DND-41 (cell line): ENCODE results near the gene UBE3A.

Experiments used
- ATAC-seq: fragments of 200-7000 bp; cut with Tn5 transposase; 3 replicates; pipeline ENCODE4 v1.9.1; 2021; ENCODE audit warnings: low read depth; ENCODE audit not compliant: insufficient read depth
- DNase-seq: peaks from one replicate; pipeline ENCODE4 v3.0.0-alpha.2; 2020
- H2AFZ ChIP-seq: 2 replicates; pipeline ENCODE4 v1.6.0; 2012; ENCODE audit warnings: low read depth, low read length
- H3K27ac ChIP-seq: 2 replicates; pipeline ENCODE4 v1.5.1; 2012; ENCODE audit warnings: low read length, inconsistent platforms
- H3K27me3 ChIP-seq: fragments of 200-600 bp; sonication (generic); 2 replicates; pipeline ENCODE4 v1.6.0; 2012; ENCODE audit warnings: low read length, mild to moderate bottlenecking, inconsistent platforms; ENCODE audit not compliant: insufficient read depth, poor library complexity
- H3K36me3 ChIP-seq: 2 replicates; pipeline ENCODE4 v1.5.1; 2012; ENCODE audit warnings: low read length, inconsistent platforms; ENCODE audit not compliant: insufficient read depth
- H3K4me1 ChIP-seq: 2 replicates; pipeline ENCODE4 v1.5.1; 2012; ENCODE audit warnings: mild to moderate bottlenecking, low read length; ENCODE audit not compliant: insufficient read depth
- H3K4me2 ChIP-seq: 2 replicates; pipeline ENCODE4 v1.6.0; 2012; ENCODE audit warnings: mild to moderate bottlenecking, moderate library complexity, low read length, inconsistent platforms; ENCODE audit not compliant: insufficient read depth
- H3K4me3 ChIP-seq, 2 experiments: fragments of 200-600 bp in 1 of 2; shearing (Covaris generic) in 1 of 2; 2 replicates each; pipeline ENCODE4 v1.5.1; 2012 to 2016; ENCODE audit warnings: inconsistent platforms in 2 of 2, low read length in 2 of 2, mild to moderate bottlenecking in 2 of 2, low read depth in 1 of 2, moderate library complexity in 1 of 2
- H3K79me2 ChIP-seq: 2 replicates; pipeline ENCODE4 v1.6.0; 2012; ENCODE audit warnings: low read length, inconsistent platforms; ENCODE audit not compliant: insufficient read depth
- H3K9ac ChIP-seq: 2 replicates; pipeline ENCODE4 v1.6.0; 2012; ENCODE audit warnings: low read depth, mild to moderate bottlenecking, inconsistent platforms, low read length, moderate library complexity
- H3K9me3 ChIP-seq: 2 replicates; pipeline ENCODE4 v1.5.1; 2012; ENCODE audit warnings: low read length, moderate library complexity, mild to moderate bottlenecking, inconsistent platforms; ENCODE audit not compliant: insufficient read depth, severe bottlenecking
- H4K20me1 ChIP-seq: 2 replicates; pipeline ENCODE4 v1.6.0; 2012; ENCODE audit warnings: low read length; ENCODE audit not compliant: insufficient read depth
- EZH2 ChIP-seq: IDR thresholded peaks from 3 replicates; pipeline ENCODE4 v1.6.1; 2012; ENCODE audit warnings: borderline replicate concordance, low read depth, mild to moderate bottlenecking, moderate library complexity, low read length, inconsistent platforms; ENCODE audit not compliant: severe bottlenecking
- TF ChIP-seq, protein P1 (sequence below): IDR thresholded peaks from 2 replicates; pipeline ENCODE4 v1.5.1; 2012; ENCODE audit warnings: borderline replicate concordance, low read length, moderate library complexity, mild to moderate bottlenecking; ENCODE audit not compliant: poor library complexity, severe bottlenecking; ENCODE audit errors: extremely low read depth

Gene UBE3A

DNA sequence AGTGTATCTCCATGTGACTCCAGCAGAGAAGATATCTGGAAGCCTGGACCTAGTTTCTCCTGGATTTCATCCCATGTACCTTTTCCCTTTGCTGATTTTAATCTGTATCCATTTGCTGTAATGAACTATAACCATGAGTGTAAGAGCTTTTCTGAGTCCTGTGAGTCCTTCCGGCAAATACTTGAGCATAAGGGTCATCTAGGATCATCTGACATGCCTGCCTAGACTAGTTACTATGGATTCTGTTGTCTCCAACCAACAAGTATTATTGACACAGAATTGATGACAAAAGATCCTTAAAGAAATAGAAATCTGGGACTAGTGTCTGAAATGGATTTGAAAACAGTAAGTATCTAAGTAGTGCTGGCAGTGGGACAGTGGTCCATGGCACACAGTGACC, 11.3 kb upstream of the UBE3A start:
- Histone ChIP-seq H3K27ac (no peak overlapping the region), H3K36me3 (no peaks in the 10 kb centered on the region), H3K4me1 (no peaks in the 10 kb centered on the region), H3K4me3 (no peak overlapping the region), H3K9me3 (peaks cover 4% of the 10 kb centered on the region), H3K79me2 (no peaks in the 10 kb centered on the region), H3K9ac (no peak overlapping the region), H3K27me3 (no peaks in the 10 kb centered on the region), H3K4me2 (no peak overlapping the region), H2AFZ (no peak overlapping the region), H4K20me1 (no peaks in the 10 kb centered on the region)
- DNase-seq (no peak), ATAC-seq (no peak)
- TF ChIP-seq, protein P1, sequence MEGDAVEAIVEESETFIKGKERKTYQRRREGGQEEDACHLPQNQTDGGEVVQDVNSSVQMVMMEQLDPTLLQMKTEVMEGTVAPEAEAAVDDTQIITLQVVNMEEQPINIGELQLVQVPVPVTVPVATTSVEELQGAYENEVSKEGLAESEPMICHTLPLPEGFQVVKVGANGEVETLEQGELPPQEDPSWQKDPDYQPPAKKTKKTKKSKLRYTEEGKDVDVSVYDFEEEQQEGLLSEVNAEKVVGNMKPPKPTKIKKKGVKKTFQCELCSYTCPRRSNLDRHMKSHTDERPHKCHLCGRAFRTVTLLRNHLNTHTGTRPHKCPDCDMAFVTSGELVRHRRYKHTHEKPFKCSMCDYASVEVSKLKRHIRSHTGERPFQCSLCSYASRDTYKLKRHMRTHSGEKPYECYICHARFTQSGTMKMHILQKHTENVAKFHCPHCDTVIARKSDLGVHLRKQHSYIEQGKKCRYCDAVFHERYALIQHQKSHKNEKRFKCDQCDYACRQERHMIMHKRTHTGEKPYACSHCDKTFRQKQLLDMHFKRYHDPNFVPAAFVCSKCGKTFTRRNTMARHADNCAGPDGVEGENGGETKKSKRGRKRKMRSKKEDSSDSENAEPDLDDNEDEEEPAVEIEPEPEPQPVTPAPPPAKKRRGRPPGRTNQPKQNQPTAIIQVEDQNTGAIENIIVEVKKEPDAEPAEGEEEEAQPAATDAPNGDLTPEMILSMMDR: no peak
- TF ChIP-seq EZH2: no peak

DNA sequence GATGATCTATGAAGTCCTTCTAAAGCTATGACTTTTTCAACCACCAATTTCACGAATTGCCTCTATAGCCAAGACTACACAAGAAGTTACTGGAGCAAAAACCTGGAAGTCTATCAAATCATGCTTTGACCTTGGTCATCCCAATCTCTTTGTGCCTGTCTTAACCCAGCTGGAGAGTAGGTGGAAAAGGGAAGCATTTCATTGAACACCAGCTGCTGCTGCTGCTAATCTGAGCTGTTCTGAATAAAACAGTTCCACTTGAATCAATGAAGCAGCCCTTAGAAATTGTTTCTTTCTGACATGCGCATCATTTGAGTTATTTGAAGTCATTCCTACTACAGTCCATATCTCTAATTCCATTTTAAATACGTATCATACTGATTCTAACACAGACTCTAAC, 7.3 kb upstream of the UBE3A start:
- H3K9me3 ChIP-seq: peaks cover 3% of the 10 kb centered on the region
- no peak overlapping the region for H2AFZ ChIP-seq
- H3K4me3 ChIP-seq: no peak overlapping the region
- DNase-seq (no peak), ATAC-seq (no peak)
- no peak overlapping the region for H3K9ac ChIP-seq
- H3K4me2 ChIP-seq: no peak overlapping the region
- H3K79me2 ChIP-seq: no peaks in the 10 kb centered on the region
- TF ChIP-seq, protein P1: no peak
- TF ChIP-seq EZH2: no peak
- H3K27ac ChIP-seq: no peak overlapping the region
- no peaks in the 10 kb centered on the region for H3K36me3 ChIP-seq
- H3K4me1 ChIP-seq: no peaks in the 10 kb centered on the region
- H4K20me1 ChIP-seq: no peaks in the 10 kb centered on the region
- no peaks in the 10 kb centered on the region for H3K27me3 ChIP-seq

DNA sequence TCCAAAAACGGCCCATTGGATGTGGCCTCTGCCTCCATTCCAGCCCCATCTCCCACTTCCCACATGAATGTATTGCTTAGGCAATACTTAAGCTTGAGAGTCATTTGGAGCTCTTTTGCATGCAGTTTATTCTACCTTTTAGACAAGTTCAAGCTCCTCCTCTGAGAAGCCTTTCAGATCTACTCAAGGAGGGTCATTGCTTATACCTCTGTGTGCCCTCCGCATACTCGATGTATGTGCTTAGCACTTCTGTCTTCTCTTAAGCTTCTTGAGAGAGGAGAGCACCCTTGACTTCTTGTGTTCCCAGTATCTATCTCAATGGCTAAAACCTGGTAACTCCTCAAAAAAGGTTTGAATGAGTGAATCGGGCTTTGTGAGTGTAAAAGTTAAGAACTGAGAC, 6.6 kb upstream of the UBE3A start:
- no peaks in the 10 kb centered on the region for H3K9me3 ChIP-seq
- H2AFZ ChIP-seq: no peak overlapping the region
- DNase-seq: no peak
- no peaks in the 10 kb centered on the region for H3K27me3 ChIP-seq
- no peak overlapping the region for H3K4me3 ChIP-seq
- no peak for TF ChIP-seq EZH2
- TF ChIP-seq, protein P1: no peak
- H4K20me1 ChIP-seq: no peaks in the 10 kb centered on the region
- H3K4me2 ChIP-seq: no peak overlapping the region
- no peaks in the 10 kb centered on the region for H3K4me1 ChIP-seq
- H3K27ac ChIP-seq: no peak overlapping the region
- H3K79me2 ChIP-seq: no peaks in the 10 kb centered on the region
- no peak for ATAC-seq
- H3K36me3 ChIP-seq: no peaks in the 10 kb centered on the region
- no peak overlapping the region for H3K9ac ChIP-seq

DNA sequence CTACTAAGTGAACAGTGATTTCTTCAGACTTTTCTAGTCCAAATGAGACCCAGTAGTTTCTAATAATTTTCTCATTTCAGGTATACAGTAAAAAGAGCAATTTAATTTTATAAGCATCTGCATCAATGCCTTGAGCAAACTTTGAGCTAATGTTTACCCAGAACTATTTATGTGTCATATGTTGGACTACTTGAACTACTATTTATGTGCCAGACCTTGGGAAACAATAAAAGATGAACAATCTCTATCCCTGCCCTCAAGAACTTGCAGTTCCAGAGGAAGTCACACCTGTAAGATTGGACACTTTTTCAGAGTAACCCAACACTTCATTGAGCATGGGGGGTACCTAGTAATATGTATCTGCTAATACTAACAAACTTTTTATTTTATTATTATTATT, 2.3 kb upstream of the UBE3A start:
- Histone ChIP-seq H4K20me1 (peaks cover 20% of the 10 kb centered on the region), H3K9me3 (no peaks in the 10 kb centered on the region), H3K79me2 (peaks cover 33% of the 10 kb centered on the region), H3K4me3 (no peak overlapping the region), H2AFZ (no peak overlapping the region), H3K9ac (no peak overlapping the region), H3K4me2 (no peak overlapping the region), H3K4me1 (peaks cover 27% of the 10 kb centered on the region), H3K27me3 (no peaks in the 10 kb centered on the region), H3K27ac (no peak overlapping the region), H3K36me3 (no peaks in the 10 kb centered on the region; the same call in none of the 2 replicates)
- TF ChIP-seq, protein P1: no peak
- TF ChIP-seq EZH2: no peak
- DNase-seq (no peak), ATAC-seq (no peak)
